ENCODE results near the gene ATP5MC3.

DNA sequence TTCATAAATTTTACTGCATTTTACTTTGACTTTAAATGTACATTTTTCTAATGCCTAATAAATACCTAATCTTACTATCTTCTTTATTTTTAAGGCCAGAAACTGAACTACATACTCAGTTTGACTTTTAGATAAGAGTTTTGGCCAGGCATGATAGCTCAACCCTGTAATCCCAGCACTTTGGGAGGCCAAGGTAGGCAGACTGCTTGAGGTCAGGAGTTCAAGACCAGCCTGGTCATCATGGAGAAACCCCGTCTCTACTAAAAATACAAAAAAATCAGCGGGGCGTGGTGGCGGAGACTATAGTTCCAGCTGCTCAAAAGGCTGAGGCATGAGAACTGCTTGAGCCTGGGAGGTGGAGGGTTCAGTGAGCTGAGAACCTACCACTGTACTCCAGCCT is 22.6 kb downstream of the ATP5MC3 start:
- TF ChIP-seq FOS (IDR thresholded peaks at IDR 0.05; ENCODE audit: borderline replicate concordance, insufficient read depth, low read length): no peak
- TF ChIP-seq JUN (IDR thresholded peaks at IDR 0.05; ENCODE audit: borderline replicate concordance, insufficient read depth, insufficient read length, low read depth): no peak
- TF ChIP-seq POLR2AphosphoS5 (IDR thresholded peaks at IDR 0.05; ENCODE audit: insufficient read depth, low read depth, low read length): no peak
- TF ChIP-seq POLR2A (IDR thresholded peaks at IDR 0.05; ENCODE audit: low read depth, low read length): no peak
- TF ChIP-seq, protein P1, sequence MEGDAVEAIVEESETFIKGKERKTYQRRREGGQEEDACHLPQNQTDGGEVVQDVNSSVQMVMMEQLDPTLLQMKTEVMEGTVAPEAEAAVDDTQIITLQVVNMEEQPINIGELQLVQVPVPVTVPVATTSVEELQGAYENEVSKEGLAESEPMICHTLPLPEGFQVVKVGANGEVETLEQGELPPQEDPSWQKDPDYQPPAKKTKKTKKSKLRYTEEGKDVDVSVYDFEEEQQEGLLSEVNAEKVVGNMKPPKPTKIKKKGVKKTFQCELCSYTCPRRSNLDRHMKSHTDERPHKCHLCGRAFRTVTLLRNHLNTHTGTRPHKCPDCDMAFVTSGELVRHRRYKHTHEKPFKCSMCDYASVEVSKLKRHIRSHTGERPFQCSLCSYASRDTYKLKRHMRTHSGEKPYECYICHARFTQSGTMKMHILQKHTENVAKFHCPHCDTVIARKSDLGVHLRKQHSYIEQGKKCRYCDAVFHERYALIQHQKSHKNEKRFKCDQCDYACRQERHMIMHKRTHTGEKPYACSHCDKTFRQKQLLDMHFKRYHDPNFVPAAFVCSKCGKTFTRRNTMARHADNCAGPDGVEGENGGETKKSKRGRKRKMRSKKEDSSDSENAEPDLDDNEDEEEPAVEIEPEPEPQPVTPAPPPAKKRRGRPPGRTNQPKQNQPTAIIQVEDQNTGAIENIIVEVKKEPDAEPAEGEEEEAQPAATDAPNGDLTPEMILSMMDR (IDR thresholded peaks at IDR 0.05; ENCODE audit: extremely low read depth in 1 of 2, insufficient read depth in 1 of 2, low read depth in 1 of 2, low read length in 2 of 2): no peak
- no peak for TF ChIP-seq GATA2 (IDR thresholded peaks at IDR 0.05; ENCODE audit: insufficient read depth, insufficient read length, low read depth, low read length)
- TF ChIP-seq EZH2 (IDR thresholded peaks at IDR 0.05; ENCODE audit: borderline replicate concordance, low read depth, low read length, severe bottlenecking): no peak
- TF ChIP-seq MYC (IDR thresholded peaks at IDR 0.05; ENCODE audit: low read depth, low read length): no peak

Data from endothelial cell of umbilical vein (primary cell).